Measurements from ENCODE around the gene PRELP.
"Not testable (repeated sequence)": the region's sequence is repeated elsewhere in the genome, so short reads cannot be mapped to it uniquely, and the experiment has no call there.

DNA sequence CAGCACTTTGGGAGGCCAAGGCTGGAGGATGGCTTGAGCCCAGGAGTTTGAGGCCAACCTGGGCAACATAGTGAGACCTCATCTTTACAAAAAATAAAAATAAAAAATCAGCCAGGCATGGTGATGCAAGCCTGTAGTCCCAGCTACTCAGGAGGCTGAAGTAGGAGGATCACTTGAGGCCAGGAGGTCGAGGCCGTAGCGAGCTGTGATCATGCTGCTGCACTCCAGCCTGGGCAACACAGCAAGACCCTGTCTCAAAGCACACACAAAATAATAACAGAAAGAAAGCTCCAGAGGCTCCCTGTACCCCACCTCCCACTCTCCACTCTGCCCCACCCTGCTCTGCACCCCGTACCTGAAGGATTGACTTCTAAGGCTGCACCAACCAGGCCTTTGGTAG is 42.5 kb downstream of the PRELP start:
- TF ChIP-seq, protein P1, sequence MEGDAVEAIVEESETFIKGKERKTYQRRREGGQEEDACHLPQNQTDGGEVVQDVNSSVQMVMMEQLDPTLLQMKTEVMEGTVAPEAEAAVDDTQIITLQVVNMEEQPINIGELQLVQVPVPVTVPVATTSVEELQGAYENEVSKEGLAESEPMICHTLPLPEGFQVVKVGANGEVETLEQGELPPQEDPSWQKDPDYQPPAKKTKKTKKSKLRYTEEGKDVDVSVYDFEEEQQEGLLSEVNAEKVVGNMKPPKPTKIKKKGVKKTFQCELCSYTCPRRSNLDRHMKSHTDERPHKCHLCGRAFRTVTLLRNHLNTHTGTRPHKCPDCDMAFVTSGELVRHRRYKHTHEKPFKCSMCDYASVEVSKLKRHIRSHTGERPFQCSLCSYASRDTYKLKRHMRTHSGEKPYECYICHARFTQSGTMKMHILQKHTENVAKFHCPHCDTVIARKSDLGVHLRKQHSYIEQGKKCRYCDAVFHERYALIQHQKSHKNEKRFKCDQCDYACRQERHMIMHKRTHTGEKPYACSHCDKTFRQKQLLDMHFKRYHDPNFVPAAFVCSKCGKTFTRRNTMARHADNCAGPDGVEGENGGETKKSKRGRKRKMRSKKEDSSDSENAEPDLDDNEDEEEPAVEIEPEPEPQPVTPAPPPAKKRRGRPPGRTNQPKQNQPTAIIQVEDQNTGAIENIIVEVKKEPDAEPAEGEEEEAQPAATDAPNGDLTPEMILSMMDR (IDR thresholded peaks at IDR 0.05), result not testable (repeated sequence)
- TF ChIP-seq POLR2A, EP300, POLR2AphosphoS5 (IDR thresholded peaks at IDR 0.05): not testable (repeated sequence)
